Activated CD4-positive, alpha-beta T cell treated with anti-CD3 and anti-CD28 coated beads, Interleukin-2, amount 50 U/mL, for 4 hours (primary cell): ENCODE data around the gene PRICKLE4.

Experiments used
- DNase-seq, 2 experiments: peaks; one replicate each; pipeline ENCODE4 v3.0.0-alpha.2; 2020

The PRICKLE4 gene, protein sequence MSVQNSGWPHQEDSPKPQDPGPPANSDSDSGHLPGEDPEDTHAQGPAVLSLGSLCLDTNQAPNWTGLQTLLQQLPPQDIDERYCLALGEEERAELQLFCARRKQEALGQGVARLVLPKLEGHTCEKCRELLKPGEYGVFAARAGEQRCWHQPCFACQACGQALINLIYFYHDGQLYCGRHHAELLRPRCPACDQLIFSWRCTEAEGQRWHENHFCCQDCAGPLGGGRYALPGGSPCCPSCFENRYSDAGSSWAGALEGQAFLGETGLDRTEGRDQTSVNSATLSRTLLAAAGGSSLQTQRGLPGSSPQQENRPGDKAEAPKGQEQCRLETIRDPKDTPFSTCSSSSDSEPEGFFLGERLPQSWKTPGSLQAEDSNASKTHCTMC

DNA sequence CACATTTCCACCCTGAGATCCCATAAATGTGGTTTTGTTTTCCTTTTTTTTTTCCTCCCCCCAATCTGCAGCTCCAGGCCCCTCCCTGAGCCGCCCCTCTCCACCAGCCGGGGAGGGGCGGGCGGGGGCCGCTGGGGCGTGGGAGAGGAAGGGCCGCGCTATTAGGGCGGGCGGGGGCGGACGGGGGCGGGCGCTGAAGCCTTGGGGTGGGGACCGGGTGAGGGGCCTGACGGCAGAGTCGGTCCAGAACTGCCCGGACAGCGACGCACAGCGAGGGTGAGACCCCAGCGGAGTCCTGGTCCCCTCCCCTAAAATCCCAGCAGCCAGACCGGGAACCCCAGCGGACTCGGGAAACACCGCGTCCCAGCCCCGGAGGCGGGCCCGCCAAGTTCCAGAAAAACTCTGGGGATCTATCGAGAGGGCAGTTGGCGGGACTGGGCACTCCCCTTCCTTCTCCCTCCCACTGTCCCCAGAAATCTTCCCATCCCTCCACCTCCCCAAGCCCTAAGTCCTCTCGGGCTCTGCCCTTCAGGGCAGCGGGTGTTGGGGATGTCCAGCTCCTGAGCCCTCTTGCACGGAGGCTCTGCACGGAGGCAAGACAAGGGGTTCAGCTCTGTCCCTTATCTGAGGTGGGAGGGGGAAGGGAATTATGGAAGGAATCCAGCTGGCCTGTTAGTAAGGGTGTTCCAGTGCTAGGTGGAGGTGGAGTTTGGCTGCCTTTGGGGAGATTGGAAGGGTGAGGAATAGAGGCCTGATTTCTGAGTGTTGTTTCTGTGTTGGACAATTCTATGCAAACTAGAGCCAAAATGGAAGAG is at the start of gene PRICKLE4:
Gene PRICKLE4 (plus strand): TSS at position 232 of the 815 bp plus-strand sequence. CDS start 2,692 bp downstream, outside the sequence.
- no peak for DNase-seq

DNA sequence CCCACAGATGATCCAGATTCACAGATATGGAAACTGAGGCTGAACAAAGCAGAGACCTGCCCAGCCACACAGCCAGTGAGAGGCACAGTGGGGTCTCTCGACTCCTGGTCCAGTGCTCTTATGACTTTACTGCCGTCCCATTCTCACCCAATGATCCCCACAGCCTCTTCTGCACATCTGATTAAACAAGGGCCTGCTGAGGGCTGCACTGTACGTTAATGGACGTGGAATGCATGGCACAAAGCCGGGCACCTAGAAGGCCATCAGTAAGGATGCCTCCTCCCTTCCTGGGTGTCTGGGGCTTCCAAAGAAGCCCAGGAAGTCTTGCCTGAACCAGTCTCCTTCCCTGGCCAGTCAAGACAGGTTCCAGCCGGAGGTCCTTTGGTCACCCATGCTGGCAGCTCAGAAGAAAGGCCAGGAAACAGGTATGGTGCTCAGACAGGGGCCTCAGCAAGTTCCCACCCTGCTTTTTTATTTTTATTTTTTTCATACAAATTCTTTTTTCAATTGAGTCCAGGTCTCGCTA is 49.0 kb upstream of the PRICKLE4 start:
- no peak for DNase-seq

DNA sequence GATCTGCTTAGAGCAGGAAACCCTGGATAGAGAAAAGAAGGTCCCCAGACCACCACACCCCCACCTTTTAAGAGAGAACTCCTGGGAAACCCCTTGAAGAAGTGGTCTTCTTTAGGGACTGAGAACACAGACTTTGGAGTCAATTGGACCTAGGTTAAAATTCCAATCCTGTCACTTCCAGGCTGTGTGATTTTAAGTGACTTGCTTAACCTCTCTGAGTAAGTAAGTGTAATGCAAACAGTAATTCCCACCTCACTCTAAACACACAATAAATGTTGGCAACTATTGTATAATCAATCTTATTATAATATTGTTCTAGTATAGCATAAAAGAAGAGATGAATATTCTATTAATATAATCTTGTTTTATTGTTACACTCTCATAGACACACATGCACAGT is 48.4 kb upstream of the PRICKLE4 start:
- DNase-seq: no peak

DNA sequence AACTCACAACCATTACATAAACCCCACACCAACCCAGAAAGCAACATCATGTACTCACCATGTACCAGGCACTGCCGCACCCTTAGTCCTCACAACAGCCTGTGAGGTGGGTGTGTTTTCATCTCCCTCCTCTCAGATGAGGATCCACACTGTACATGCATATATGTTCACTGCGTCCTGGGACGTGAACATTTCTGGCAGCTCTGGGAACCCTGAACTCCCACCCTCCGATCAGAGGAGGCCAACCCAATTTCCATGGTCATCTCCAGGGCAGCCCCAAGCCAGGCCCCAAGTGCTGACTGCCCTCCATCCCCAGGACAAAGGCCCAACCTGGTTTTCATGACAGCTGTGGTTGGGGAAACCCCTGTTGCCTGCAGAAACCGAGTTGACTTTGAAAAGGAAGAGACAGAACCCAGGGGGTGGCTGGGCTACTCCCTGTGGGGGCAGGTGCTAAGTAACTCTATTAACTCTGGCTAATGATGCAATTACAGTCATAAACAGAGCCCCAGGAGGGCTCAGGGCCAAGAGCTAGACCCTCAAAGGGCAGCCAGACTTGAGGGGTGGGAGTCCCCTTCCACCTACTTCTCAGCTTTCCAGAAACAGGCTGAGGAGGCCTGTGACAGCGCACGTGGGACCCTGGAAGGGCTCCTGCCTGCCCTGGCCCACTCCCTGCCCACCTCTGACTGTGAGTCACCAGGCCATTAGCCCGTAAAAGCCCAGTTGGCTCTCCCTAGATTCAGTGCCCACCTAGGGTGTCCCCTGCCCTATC is 47.8 kb upstream of the PRICKLE4 start:
- peak; percentile 37 to 42 for DNase-seq

DNA sequence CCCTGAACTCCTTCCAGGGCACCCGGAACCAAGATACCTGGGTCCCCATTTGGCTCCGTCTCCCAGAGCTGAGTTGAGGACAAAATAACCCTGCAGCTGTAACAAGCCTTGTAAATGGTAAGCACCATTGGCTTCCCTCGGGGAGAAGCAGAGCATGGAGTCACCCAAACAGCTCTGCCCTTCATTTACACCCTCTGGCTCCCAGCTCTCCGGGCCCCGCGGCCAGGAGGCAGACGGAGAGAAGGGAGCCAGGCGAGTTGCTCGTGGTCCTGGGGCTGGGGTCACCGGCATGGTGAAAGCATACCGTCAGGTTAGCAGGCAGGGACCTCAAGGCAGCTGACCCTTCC is 47.2 kb upstream of the PRICKLE4 start:
- no peak for DNase-seq

DNA sequence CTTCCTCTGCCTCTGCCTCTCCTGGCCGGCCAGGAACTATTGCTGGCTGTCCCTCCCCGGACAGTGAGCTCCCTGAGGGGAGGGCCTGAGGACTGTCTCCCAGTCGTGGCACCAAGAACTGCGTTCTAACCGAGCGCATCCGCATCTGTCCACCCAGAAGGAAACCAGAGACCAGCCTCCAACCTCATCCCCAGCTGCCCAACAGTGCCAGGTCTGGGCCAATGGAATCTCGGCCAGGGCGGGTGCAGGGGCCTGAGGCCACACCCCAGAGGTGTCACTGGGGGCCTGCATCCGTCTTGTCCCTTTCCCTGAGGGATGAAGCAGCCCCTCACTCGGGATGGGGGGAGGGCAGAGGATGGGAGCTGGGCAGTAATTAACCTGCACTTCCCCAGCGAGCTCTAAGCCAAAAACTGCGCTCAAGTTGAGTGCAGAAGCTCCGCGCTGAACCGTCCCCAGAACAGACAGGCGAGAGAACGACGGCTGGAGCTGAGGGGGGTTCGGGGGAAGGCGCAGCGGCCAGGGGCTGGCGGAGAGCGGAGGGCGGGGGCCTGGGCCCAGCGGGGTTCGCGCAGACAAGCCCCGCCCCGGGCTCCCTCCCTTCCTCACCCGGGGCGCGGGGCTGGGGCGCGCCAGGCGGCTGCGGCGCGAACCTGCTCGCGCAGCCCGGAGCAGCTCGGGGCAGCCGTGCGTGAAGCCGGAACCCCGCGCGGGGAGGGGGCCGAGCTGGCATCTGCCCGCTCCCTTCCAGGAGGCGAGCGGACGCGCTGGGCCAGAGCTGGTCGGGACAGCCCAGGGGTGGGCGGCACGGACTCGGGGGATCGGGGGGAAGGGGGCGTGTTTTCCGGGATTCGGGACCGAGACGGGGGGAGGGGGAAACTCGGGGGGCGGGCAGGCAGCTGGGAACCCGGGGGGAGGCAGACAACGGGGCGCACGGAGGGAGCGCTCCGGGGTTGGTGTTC is 46.6 kb upstream of the PRICKLE4 start:
- peak; percentile 46 to 49 for DNase-seq

DNA sequence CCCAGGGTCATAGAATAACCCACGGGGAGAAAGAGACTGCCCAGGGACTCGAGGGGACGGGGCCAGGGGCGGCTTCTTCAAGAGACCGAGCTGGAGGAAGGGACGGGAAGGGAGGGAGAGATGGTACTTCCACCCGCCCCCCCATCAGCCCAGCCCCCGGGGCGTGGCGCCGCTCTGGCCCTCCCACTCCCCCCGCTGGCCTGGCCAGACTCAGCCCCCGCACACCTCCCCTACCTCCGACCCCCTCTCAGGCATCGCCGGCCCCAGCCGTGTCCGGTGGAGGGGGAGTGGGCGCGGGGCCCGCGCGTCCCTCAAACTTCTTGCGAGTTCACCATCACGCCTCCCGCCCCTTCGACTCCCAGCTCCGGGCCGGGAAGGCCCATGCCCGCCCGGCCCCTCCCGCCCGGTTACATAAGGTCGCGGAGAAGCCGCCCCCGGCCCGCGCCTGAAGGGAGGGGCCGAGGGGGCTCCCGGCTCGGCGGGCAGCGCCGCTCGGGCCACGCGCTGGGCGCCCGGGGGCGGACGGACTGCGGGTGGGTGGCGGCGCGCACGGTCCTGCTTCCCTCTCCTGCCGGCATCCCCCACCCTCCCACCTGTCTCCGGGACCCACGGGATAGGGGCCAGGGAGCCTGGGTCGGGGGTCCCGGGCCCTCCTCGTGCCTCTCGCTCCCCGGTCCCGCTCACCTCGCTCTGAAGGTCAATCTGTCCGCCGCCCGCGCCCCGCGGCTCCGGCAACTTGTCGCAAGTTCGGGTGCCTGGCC is 45.7 kb upstream of the PRICKLE4 start:
- DNase-seq: peak; percentile 51

DNA sequence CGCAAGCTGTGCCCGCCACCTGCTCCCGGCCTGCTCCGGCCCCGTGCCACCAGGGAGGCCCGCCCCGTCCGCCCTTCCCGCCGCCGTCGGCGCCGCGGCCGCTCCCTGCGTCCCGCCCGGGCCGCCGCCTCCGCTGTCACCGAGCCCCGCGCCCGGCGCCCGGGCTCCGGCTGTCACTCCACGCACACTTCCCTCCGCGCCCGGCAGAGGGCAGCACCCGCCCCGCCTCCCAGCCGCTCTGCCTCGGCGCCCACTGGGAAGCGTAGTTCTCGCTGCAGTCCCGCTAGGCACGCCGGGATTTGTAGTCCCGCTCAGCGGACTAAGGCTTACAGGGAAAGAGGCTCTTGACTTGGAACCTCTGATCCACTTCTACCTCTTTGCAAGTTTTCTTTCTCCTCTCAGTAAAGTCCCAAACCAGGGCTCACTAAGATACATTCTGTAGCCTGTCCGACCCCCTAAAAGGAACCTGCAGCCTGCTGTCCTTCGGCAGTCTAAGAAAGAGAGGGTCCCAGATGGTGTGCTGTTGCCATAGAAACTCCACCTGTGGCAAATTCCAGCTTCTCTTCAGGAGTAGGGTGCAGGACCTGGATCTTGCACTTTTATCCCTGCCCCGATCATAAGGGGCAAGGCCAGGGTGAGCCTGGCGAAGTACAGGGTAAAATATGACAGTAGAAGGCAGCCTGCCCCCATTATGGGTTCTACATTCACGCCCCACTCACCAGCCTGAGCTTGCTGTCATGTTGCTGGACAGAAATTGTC is 45.0 kb upstream of the PRICKLE4 start, which contains the start of gene TFEB:
Gene TFEB (minus strand): TSS at position 182 of the 759 bp plus-strand sequence. CDS start 44,395 bp downstream, outside the sequence.
- peak; percentile 91 to 92 for DNase-seq

DNA sequence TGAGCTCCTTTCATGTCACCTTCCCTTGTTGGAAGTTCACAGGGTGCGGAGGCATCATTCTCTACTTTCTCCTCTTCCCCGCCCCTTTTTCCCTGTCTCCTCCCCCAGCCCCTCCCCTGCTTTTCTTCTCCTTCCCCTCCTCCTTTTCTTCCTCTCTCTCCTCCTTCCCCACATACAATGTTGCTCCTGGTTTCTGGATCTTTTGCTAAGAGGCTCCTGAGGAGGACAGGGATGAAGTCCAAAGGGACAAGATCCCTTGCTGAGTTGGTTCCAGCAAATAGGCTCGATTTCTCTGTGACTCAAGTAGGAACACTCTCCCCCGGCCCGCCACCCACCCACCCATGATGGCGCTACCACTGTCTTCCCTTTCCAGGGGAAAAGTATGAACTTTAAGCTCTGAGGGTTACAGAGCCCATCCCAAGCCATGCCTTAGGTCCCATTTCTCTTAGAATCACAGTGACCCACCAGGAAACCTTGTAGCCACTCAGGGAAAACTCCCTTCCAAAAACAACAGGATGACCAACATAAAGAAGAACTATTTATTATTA is 44.3 kb upstream of the PRICKLE4 start:
- DNase-seq: no peak

DNA sequence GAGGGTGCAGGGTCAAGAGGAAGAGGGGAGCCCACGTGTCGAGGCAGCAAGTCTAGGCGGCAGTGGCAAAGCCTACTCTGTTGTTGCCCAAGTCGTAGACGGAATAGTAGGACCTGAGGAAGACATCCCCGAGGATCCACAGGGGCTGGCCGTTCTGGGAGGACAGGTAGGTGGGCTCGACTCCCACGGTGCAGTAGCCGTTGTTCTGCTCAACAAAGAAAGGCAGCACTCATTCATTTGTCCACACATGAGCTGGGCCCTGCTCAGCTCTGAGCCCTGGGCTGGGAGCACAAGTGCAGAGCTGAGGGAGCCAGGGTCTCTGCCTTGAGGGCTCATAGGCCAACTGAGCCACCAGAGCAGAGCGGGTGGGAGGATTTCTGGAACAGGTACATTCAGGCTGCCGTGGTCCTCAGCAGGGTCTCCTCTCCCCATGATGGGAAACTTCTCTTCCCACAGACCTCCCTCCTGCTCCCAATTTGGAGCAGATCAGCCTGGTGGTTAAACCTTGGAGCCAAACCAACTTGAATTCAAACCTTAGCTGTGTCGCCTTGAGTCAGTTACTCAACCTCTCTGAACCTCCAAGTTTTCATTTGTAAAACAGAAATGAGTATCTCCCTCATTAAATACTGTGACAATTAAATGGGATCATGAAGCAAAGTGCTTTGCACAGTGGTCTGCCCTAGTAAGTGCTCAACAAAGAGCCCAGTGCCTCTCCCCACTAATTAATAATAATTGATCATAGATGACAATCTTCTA is 43.6 kb upstream of the PRICKLE4 start:
- DNase-seq: no peak

DNA sequence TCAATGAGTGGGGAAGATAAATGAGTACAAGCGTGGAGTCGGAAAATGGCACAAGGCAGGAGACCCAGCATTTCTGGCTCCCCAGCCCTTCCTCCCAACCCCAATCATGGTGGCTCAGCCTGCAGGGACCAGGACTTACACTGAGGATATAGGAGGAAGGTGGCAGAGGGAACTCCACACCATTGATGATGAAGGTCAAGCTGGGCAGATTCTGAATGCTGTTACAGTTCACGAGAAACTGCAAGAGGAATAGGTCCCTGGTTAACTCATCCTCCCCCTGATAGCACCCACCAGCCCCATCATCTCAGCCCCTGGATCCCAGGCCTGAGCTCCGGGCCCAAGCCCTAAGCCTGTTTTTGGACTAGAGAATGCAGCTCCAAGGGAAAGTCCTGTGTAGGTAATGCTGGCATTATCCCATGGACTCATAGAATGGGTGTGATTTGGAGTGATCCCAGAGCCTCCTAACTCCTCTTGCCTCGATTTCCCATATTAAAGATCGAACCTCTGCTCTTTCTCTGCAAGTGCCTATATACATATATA is 42.9 kb upstream of the PRICKLE4 start:
- no peak for DNase-seq

DNA sequence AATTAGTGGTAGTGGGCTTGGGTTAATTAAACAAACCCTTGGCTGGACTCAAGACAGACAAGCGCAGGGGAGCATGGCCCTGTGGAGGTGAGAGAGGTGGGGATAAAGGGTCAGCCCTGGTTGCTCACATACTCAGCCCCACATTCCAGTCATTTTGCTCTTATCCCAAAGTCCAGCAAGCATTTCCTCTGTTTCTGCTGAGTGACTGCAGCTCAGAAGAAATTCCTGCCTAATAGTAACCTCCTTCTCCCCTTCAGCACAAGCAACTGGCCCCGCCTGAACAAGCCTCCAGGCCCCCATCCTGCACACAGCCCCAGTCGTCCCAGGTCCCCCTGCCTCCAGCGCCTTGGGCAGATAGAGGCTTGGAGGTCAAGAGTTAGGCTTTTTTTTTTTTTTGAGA is 41.5 kb upstream of the PRICKLE4 start:
- DNase-seq: no peak

DNA sequence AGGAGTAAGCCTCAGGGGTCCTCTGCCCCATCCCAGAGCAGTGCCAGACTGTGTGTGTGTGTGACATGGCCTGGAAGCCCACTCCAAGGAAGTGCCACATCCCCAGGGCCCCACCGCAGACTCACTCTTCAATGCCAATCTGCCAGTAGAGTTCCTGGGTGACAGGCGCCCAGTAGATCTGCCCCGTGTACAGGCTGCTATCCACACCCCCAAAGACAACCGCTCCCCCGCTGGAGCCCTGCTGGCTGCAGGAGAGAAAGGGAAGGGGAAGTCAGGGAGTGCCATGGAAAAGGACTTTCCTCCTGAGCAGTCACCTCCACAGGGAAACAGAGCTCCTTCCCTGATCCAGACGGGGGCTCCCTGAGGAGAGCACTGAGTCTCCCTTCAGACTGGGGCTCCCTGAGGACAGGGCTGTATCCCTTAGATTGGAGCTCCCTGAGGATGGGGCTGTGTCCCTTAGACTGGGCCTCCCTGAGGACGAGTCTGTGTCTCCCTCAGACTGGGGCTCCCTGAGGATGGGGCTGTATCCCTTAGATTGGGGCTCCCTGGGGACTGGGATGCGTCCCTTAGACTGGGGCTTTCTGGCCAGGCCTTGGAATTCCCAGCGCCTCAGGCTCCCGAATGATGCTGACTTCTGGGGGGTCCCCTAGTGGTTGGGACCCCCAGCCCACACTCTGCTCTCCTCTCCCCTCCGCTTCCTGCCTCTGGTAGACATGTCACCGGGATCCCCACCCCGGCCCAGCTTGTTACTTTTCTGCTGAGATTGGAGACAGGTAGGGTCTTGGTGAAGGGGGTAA is 40.0 kb upstream of the PRICKLE4 start:
- no peak for DNase-seq

DNA sequence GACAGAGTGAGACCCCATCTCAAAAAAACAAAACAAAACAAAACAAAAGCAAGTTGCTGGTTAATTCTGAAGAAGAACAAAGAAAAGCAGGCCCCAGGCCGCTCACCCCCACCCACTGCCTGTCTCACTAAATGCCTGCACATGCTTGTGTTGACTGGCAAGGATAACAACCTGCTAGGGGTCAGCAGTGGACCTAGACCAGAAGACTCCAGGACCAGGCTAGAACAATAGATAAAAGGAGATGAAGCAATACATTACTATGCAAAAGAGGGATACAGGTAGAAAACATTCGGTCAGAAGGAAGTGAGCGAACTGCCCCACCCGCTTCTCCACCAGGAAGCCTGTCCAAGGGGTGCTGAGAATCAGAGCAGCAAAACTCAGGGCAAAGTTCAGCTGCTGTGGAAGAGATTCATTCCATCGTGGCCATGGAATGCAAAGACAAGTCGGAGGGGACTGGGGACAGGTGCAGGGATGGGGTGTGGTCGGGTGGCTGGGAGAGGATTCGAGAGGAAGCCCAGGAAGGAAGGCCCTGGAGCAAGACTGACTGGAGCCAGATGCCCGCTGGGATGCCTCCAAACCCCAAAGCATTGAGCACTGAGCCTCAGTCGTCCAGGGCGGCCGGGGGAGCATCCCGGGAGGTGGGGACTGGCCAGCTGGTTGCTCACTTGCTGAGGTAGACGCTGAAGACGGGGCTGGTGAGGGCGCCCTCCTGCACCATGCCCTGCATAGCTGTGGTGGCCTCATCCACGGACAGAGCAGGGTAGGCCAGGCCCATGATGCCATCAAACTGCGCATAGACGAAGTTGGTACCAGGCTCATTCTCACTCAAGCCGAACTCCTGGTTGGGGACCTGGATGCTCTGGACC is 38.7 kb upstream of the PRICKLE4 start:
- DNase-seq: no peak

DNA sequence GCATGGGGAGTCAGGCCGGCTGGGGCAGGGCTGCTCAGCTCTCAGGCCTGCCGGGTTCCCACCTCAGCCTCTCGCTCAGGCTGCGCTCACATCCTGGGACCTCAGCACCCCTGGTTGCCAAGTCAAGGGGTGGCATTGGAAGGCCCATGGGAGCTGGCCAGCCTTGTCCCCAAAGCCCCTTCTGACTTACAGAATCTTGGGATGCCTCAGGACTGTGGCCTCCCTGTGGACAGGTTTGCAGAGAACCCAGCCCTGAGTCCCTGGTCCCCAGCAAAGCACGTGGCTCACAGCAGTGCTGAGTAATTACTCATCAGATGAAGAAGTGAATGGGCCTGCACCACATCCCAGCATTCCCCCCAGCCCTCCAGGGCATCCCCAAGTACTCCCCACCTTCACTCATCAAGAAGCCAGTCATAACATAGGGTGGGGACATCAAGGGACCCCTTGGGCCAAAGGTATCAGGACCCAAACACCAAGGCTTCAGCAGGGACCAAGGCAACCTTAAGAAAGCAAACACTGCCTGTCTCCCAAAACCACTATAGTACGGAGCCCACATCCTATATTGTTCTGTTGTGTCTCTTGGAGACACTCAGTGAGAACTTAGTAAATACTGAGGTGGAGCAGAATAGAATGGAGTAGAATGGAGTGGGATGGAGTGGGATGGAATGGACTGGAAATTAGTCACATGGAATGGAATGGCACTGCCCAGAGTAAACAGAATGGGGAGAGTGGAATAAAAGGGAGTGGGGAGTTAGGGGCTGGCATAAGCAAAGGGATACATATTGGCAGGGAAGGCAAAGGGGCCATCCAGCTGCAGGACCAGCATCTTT is 37.0 kb upstream of the PRICKLE4 start:
- DNase-seq: no peak

DNA sequence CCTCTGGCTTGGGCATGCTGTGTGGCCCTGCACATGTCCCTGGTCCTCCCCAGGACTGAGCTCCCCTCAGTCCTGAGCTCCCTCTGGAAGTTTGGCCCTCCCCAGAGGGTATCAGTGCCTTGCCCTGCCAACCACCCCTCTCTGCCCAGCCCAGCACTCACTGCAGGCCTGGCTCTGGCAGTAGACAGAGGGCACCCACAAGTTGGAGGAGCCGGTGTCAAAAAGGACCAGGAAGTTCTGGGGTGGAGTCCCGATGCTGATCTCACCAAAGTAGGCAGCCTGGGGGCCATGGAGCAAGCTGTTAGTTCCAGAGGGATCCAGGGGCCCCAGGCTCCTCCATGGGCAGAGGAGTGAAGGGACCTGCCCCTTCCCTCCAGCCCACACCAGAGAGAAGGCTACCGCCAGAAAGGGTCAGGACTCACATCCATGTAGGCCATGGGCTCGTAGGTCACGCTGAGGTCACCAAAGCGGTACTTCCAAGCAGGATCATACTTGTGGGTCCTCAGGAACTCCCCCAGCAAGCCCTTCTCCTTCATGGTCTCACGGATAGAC is 36.3 kb upstream of the PRICKLE4 start:
- DNase-seq: no peak
